ENCODE measurements around the gene CILP2.

- no peak for TF ChIP-seq CTCF (conservative IDR thresholded peaks at IDR 0.05; ENCODE audit: low read depth, low read length)
- no peak for TF ChIP-seq EZH2phosphoT487 (IDR thresholded peaks at IDR 0.05; ENCODE audit: borderline replicate concordance, low read length)
- no peak for TF ChIP-seq EZH2 (IDR thresholded peaks at IDR 0.05; ENCODE audit: low read length, unreplicated experiment)
These were observed 3.6 kb downstream of the CILP2 start for GRCh38 chr19:19541616-19542015.

Data from PC-3 (cell line).